Activated CD4-positive, CD25-positive, alpha-beta regulatory T cell treated with anti-CD3 and anti-CD28 coated beads, Interleukin-2, amount 50 U/mL, for 16 hours (primary cell): ENCODE results near the gene SEPHS1.

Experiments
- DNase-seq: peaks from one replicate; pipeline ENCODE4 v3.0.0-alpha.2; 2020; ENCODE audit warnings: low read depth, low spot score

The SEPHS1 gene

GRCh38 chr10:13328126-13328525 lies 20.0 kb downstream of the SEPHS1 start:
- DNase-seq = no peak

DNA sequence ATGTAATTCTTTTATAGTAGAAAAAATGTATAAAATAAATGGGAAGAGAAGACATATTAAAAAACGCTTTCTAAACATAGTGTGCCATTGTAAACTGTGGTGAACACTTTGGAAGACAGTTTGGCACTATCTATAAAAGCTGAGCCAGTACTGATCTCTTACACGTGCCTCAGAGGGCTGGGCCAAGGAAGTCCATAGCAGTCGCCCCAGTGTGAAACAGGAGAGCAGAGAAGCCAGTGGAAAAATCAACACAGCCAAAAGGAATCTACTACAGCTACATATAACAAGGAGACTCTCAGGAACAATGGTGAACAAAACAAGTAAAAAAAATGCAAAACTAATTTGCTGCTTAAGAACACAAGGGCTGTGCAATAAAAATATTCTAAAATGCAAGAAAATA lies 20.6 kb downstream of the SEPHS1 start:
- no peak for DNase-seq

DNA sequence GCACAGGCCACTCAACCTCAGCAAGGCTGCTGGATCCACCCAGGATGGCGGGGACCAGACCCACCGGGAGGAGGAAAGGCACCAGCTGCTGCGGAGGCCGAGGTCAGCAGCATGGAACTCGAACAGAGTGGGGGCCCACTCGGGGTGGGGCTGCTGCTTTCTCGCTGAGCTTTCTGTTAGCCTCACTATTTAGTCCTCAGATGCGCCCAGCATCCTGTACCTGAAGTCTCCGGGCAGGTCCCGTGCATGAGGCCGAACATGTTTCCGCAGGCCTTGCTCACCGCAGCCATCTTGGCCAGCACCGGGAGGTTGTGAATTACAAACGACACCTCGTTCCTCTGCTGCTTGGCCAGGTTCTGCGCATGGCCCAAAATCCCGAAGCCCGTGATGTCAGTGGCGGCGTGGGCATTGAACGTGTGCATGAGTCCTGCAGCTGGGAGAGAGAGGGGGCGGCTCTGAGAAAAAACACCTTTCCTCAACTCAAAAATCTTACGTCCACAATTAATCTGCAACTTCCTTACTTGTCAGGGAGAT lies 25.4 kb downstream of the SEPHS1 start:
- DNase-seq = no peak

GRCh38 chr10:13321576-13321975 lies 26.5 kb downstream of the SEPHS1 start:
- no peak for DNase-seq

DNA sequence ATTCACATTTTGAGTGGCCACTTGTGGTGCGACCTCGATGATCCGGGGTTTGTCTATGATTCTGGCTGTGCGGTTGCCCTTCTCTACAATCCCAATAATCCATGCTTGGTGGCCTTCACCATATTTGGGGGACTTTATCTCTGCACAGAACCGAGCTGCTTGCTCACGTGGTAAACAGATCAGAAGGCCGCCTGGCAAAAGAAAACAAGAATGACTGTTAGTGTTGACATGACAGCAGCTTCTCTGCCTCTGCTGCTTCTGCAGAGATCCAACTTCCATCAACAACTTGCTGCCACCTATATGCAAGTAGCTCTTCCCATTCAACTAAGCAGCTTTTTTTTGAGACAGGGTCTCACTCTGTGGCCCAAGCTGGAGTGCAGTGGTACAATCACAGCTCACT lies 28.9 kb downstream of the SEPHS1 start:
- no peak for DNase-seq

DNA sequence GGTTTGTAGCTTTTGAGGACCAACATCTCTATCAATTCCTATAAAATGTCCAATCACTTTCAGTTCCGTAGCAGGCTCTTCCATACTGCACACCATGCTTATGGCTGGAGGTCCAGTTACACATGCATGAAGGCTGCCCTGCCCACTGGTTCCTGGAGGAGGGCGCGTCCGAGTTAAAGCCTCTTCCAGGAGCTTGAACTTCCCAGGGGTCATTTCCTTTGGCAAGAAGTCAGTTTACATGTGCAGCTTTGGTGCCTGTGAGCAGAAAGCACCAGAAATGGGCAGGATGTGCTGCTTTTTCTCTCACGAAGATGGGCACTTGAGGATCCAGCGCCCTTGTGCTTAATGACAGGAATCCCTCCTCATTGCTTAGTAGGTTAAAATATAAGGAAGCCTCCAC lies 30.6 kb downstream of the SEPHS1 start:
- no peak for DNase-seq

GRCh38 chr10:13316635-13317311 lies 31.3 kb downstream of the SEPHS1 start:
- no peak for DNase-seq

GRCh38 chr10:13315361-13315760 lies 32.7 kb downstream of the SEPHS1 start:
- DNase-seq = no peak

DNA sequence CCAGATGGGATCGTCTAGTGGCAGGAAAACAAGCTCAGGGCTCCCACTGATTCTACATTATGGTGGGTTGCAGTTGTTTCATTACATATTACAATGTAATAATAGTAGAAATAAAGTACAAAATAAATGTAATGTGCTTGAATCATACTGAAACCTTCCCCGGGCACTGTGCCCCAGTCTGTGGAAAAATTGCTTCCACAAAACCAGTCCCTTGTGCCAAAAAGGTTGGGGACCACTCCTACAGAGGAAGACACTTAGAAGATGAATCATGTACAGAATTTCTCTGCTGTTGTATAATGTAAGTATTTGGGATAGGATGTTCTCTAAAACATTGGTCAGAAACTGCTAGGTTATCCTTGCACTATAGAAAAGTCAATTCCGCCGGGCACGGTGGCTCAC lies 36.9 kb downstream of the SEPHS1 start:
- no peak for DNase-seq

GRCh38 chr10:13310518-13311176 lies 37.4 kb downstream of the SEPHS1 start:
- DNase-seq = no peak

- DNase-seq = no peak
Observed at GRCh38 chr10:13309792-13310191, 38.3 kb downstream of the SEPHS1 start.

DNA sequence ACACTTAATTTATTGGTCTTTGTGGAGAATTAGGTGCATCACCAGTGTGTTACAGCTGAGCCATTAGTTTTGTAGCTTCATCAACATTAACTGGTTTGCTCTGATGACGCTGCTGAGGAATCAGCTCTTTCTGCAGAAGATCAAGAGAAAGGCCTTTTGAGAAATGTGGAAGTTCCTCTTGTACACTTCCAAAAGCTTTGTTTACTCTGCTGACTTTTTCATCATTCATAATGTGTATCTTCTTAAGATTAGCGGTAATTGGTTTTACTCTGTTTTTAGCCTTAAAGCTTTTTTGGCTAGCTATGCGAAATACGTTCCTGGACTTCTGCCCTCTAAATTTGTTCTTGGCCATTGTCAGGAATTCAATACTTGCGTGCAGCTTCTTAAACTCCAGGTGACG lies 40.0 kb downstream of the SEPHS1 start:
- no peak for DNase-seq

GRCh38 chr10:13306103-13306502 lies 42.0 kb downstream of the SEPHS1 start:
- no peak for DNase-seq

DNA sequence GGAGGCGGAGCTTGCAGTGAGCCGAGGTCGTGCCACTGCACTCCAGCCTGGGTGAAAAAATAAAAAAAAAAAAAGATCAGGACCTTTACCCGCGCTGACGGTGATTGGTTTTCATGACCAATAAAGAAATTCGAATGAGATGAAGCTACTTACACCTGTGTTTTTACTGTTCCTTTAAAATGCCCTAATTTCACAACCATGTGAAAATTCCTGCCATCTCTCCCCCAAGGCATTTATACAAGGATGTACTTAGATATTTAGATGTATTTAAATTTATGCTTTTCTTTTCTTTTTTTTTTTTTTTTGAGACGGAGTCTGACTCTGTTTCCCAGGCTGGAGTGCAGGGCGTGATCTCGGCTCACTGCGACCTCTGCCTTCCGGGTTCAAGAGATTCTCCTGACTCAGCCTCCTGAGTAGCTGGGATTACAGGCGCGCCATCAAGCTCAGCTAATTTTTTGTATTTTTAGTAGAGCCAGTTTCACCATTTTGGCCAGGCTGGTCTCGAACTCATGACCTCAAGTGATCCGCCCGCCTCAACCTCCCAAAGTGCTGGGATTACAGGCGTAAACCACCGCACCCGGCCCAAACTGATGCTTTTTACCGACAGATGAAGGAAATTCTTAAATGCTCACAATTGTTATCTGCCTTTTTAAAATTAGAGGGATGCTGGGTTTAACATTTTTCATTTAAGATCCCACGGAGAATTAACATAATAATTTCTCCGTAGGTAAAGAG lies 45.1 kb downstream of the SEPHS1 start:
- no peak for DNase-seq

DNA sequence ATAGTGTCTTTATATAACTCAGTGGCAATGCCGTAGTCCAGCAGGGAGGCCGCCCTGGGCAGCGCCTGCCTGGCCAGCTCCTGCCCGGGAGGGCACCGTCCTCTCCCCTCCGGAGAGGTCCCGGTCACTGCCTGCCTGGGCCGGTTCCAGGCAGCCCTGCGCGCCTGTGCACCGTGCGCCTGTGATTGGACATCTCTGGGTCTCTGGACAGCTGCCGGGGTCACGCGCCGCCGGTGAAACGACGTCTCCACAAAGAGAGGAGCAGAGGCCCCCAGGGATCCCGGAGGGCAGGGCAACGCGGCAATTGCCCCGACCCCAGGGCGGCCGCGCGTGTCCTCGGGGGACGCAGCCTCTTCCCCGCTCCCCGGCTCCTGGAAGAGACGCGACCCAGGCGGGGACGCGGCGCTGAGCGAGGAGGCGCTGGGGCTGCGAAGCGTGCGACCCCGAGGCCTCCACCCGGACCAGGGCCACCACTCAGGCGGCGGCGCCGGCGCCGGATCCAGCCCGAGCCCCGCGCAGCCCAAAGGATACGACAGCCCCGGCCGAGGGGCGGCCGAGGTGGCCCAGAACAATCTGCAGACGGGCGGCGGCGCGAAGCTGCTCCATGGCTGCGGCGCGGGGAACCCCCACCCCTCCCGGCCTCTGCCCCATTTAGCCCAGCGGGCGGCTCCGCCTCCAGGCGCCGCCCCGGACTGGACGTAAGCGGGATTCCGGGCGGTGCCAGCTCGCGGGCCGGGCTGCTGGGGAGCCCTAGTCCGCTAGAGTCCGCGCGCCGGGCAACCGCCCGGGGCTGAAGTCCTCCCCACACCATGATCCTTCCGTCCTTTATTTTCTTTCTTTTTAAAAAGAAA lies 48.4 kb downstream of the SEPHS1 start, which contains the start of gene PHYH:
PHYH (minus strand) TSS at position 628 of the 851 bp plus-strand sequence; CDS start at position 606, 22 bp downstream.
- DNase-seq = peak; percentile 73

- no peak for DNase-seq
Observed at GRCh38 chr10:13298748-13299436, 49.2 kb downstream of the SEPHS1 start.

DNA sequence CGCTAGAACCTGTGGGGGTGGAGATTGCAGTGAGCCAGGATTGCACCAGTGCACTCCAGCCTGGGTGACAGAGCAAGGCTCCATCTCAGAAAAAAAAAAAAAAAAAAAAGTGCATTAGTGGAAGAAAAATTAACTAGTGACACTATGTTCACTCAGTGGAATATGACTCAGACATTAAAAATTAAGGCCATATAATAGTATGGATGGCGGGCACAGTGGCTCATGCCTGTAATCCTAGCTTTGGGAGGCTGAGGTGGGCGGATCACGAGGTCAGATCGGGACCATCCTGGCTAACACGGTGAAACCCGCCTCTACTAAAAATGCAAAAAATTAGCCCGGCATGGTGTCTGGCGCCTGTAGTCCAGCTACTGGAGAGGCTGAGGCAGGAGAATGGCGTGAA lies 51.6 kb downstream of the SEPHS1 start:
- no peak for DNase-seq

GRCh38 chr10:13294784-13295183 lies 53.3 kb downstream of the SEPHS1 start:
- no peak for DNase-seq

- no peak for DNase-seq
Observed at GRCh38 chr10:13291821-13292773, 56.0 kb downstream of the SEPHS1 start.

DNA sequence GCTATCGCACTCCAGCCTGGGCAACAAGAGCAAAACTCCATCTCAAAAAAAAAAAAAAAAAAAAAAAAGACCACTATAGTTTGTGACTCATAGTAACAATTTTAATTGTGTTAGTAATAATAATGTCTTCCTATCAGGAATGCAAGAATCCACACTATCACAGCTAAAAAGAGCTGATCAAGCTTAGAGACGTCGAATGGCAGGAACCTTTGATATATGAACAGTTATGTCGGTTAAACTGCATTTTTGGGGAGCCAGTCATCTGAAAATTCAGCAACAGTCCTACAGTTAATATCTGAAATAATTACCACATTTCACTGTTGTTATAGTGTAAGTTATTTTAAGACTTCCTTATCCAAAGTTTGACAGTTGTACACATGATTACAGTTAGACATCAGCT lies 57.0 kb downstream of the SEPHS1 start:
- no peak for DNase-seq
